ENCODE results near the gene FAM204A.

Gene FAM204A

GRCh38 chr10:118332236-118332635 lies 9.9 kb downstream of the FAM204A start:
- DNase-seq (ENCODE audit: low spot score) = no peak

- DNase-seq (ENCODE audit: low spot score) = no peak
Observed at GRCh38 chr10:118330295-118331076, 11.6 kb downstream of the FAM204A start.

GRCh38 chr10:118324140-118324539 lies 18.0 kb downstream of the FAM204A start:
- no peak for DNase-seq (ENCODE audit: low spot score)

GRCh38 chr10:118321724-118322575 lies 20.2 kb downstream of the FAM204A start:
- DNase-seq (ENCODE audit: low spot score) = no peak

GRCh38 chr10:118315629-118316028 lies 26.5 kb downstream of the FAM204A start:
- DNase-seq (ENCODE audit: low spot score) = no peak

GRCh38 chr10:118314882-118315281 lies 27.2 kb downstream of the FAM204A start:
- DNase-seq (ENCODE audit: low spot score) = no peak

- DNase-seq (ENCODE audit: low spot score) = no peak
Observed at GRCh38 chr10:118311505-118311904, 30.6 kb downstream of the FAM204A start.

GRCh38 chr10:118310822-118311221 lies 31.3 kb downstream of the FAM204A start:
- no peak for DNase-seq (ENCODE audit: low spot score)

GRCh38 chr10:118309911-118310310 lies 32.2 kb downstream of the FAM204A start:
- DNase-seq (ENCODE audit: low spot score) = no peak

- no peak for DNase-seq (ENCODE audit: low spot score)
Observed at GRCh38 chr10:118308664-118309063, 33.5 kb downstream of the FAM204A start.

GRCh38 chr10:118307859-118308258 lies 34.3 kb downstream of the FAM204A start:
- no peak for DNase-seq (ENCODE audit: low spot score)

GRCh38 chr10:118307220-118307619 lies 34.9 kb downstream of the FAM204A start:
- DNase-seq (ENCODE audit: low spot score) = peak; percentile 8

- DNase-seq (ENCODE audit: low spot score) = no peak
Observed at GRCh38 chr10:118305730-118306129, 36.4 kb downstream of the FAM204A start.

- no peak for DNase-seq (ENCODE audit: low spot score)
Observed at GRCh38 chr10:118304521-118304920, 37.6 kb downstream of the FAM204A start.

GRCh38 chr10:118301211-118301610 lies 40.9 kb downstream of the FAM204A start:
- no peak for DNase-seq (ENCODE audit: low spot score)

GRCh38 chr10:118300320-118300719 lies 41.8 kb downstream of the FAM204A start:
- no peak for DNase-seq (ENCODE audit: low spot score)

GRCh38 chr10:118298787-118299186 lies 43.3 kb downstream of the FAM204A start:
- DNase-seq (ENCODE audit: low spot score) = no peak

- no peak for DNase-seq (ENCODE audit: low spot score)
Observed at GRCh38 chr10:118291122-118291521, 51.0 kb downstream of the FAM204A start.

- no peak for DNase-seq (ENCODE audit: low spot score)
Observed at GRCh38 chr10:118290471-118290995, 51.6 kb downstream of the FAM204A start.

- no peak for DNase-seq (ENCODE audit: low spot score)
Observed at GRCh38 chr10:118287076-118287806, 54.9 kb downstream of the FAM204A start.

- no peak for DNase-seq (ENCODE audit: low spot score)
Observed at GRCh38 chr10:118286051-118286838, 55.9 kb downstream of the FAM204A start.

All from cerebellar cortex (tissue), 1 donor.